ENCODE measurements around the gene ZNF277. TPM values are rescaled to one million over a fixed set of nuclear protein-coding genes. Genes with fewer than 3 reads are reported as not detected.

The ZNF277 gene
- total RNA-seq, 6 experiments from 2014 or later: 11.2 to 20.9 (median 13.1) TPM

DNA sequence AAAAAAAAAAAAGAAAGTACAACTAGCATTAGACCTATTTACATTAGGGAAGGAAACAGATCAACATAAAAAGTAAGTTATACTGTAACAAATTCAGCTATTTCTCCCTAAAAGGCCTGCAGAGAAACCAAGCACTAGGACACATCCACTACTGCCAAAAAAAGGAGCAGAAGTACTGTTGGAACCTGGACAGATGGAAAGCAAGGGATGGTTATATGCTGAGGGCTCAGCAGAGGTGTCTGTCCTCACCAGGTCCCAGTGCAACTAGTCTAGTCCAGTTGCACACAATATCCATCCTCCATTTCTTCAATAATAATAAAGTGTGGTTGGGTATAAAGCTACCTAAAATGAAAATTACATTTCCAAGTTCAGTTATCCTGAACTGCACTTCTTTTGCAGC lies 140.6 kb downstream of the ZNF277 start:
- no peaks in the 10 kb centered on the region for H3K27me3 ChIP-seq
- H3K9me3 ChIP-seq: no peaks in the 10 kb centered on the region
- DNase-seq (no peak), ATAC-seq (no peak)
- H3K27ac ChIP-seq: no peak overlapping the region
- peaks cover 0 to 7% (median 2%) of the 10 kb centered on the region in 4 donors for H3K36me3 ChIP-seq
- no peak overlapping the region for H3K4me3 ChIP-seq
- no peaks in the 10 kb centered on the region for H3K4me1 ChIP-seq
- intact Hi-C loops (cut with DNase I): no loop called here
- no peak for TF ChIP-seq POLR2A (IDR thresholded peaks at IDR 0.05)
- TF ChIP-seq, protein P1, sequence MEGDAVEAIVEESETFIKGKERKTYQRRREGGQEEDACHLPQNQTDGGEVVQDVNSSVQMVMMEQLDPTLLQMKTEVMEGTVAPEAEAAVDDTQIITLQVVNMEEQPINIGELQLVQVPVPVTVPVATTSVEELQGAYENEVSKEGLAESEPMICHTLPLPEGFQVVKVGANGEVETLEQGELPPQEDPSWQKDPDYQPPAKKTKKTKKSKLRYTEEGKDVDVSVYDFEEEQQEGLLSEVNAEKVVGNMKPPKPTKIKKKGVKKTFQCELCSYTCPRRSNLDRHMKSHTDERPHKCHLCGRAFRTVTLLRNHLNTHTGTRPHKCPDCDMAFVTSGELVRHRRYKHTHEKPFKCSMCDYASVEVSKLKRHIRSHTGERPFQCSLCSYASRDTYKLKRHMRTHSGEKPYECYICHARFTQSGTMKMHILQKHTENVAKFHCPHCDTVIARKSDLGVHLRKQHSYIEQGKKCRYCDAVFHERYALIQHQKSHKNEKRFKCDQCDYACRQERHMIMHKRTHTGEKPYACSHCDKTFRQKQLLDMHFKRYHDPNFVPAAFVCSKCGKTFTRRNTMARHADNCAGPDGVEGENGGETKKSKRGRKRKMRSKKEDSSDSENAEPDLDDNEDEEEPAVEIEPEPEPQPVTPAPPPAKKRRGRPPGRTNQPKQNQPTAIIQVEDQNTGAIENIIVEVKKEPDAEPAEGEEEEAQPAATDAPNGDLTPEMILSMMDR (IDR thresholded peaks at IDR 0.05): no peak

DNA sequence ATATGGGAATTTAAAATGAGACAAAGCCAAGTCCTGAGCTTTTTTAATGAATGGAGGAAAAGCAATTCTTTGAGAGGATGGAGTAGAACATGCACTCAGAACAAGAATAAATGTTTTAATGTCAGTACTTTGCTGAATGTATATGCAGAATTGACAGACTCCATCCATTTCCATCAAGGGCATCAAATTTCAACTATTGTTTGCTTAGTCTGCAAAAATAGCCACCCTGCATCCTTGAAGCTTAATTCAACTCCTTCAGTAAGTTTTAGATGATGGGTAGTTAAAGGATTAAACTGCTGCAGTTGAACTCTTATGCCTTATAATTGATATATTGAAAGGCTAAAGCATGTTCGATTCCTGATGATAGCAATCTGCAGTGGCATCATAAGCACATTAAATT lies 144.1 kb downstream of the ZNF277 start:
- Histone ChIP-seq H3K36me3 (no peaks in the 10 kb centered on the region), H3K4me1 (no peaks in the 10 kb centered on the region), H3K27me3 (no peaks in the 10 kb centered on the region), H3K4me3 (no peak overlapping the region), H3K27ac (no peak overlapping the region), H3K9me3 (no peaks in the 10 kb centered on the region)
- ATAC-seq: no peak
- TF ChIP-seq, protein P1 (IDR thresholded peaks at IDR 0.05): no peak
- TF ChIP-seq POLR2A (IDR thresholded peaks at IDR 0.05): no peak
- 100% methylated on average over 1 of the region's 1 CpG for WGBS (ENCODE audit: insufficient coverage, low coverage, low lambda C conversion rate, missing lambda C conversion rate)
- intact Hi-C loops (cut with DNase I): no loop called here
- no peak for DNase-seq

DNA sequence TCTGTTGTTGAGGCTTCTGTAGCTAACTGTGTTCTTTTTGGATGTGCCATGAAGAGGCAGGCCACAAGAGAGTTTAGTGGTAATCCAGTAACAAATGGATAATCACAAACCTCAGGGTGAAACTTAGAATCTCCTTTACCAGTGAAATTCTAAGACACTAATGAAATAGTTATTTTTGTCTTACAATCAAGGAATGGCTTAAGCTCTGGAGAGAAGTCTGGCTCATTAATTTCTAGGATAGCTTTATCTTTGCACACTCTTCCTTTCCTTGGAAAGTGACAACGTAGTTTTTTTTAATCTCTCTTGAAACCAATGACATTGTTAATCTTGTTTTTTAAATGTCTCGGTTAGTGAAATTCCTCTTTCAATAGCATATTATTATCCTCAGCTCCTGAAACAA lies 150.1 kb downstream of the ZNF277 start:
- peaks cover 0 to 4% (median 0%) of the 10 kb centered on the region in 4 donors for H3K4me1 ChIP-seq
- 61% methylated on average over 2 of the region's 2 CpGs for WGBS (ENCODE audit: insufficient coverage, low coverage, low lambda C conversion rate, missing lambda C conversion rate)
- no peak overlapping the region for H3K27ac ChIP-seq
- H3K9me3 ChIP-seq: no peaks in the 10 kb centered on the region
- no peaks in the 10 kb centered on the region for H3K27me3 ChIP-seq
- intact Hi-C loops (cut with DNase I): no loop called here
- no peak overlapping the region for H3K4me3 ChIP-seq
- TF ChIP-seq POLR2A (IDR thresholded peaks at IDR 0.05): no peak
- TF ChIP-seq, protein P1 (IDR thresholded peaks at IDR 0.05): no peak
- H3K36me3 ChIP-seq: no peaks in the 10 kb centered on the region
- no peak for DNase-seq
- ATAC-seq: no peak

- no peak for DNase-seq
- 72% methylated on average over 2 of the region's 4 CpGs for WGBS (ENCODE audit: insufficient coverage, low coverage, low lambda C conversion rate, missing lambda C conversion rate)
Observed at GRCh38 chr7:112357136-112357535, 150.6 kb downstream of the ZNF277 start.

More at GRCh38 chr7:112357136-112357535, 150.6 kb downstream of the ZNF277 start:
- Histone ChIP-seq H3K27ac (no peak overlapping the region), H3K4me3 (no peak overlapping the region), H3K36me3 (no peaks in the 10 kb centered on the region), H3K9me3 (no peaks in the 10 kb centered on the region), H3K27me3 (no peaks in the 10 kb centered on the region), H3K4me1 (peaks cover 0 to 4% (median 0%) of the 10 kb centered on the region in 4 donors)
- intact Hi-C loops (cut with DNase I): no loop called here
- TF ChIP-seq POLR2A (IDR thresholded peaks at IDR 0.05): no peak
- TF ChIP-seq, protein P1 (IDR thresholded peaks at IDR 0.05): no peak
- no peak for ATAC-seq
